Measurements from ENCODE around the gene WAC. TPM values are rescaled to one million over a fixed set of nuclear protein-coding genes. Genes with fewer than 3 reads are reported as not detected.
"Not testable (repeated sequence)": the region's sequence is repeated elsewhere in the genome, so short reads cannot be mapped to it uniquely, and the experiment has no call there.

Gene WAC
- total RNA-seq, 4 donors from 2014 or later = 165 to 189 (median 169) TPM

DNA sequence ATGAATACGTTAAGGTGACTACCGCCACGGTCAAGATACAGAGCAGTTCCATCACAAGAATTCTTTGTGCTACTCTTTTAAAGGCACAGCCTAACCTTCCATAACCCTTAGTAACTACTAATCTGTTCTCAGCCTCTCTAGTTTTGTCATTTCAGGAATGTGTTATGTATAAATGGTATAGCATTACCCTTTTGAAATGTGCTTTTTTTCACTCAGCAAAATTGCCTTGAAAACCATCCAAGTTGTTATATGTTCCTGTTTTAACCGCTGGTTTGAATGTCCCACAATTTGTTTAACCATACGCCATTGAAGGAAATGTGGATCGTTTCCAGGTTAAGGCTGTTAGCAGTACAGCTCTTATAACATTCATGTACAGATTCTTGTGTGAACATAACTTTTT is 32.0 kb downstream of the WAC start:
- Histone ChIP-seq H3K36me3 (peaks cover 0 to 4% of the 10 kb centered on the region in 2 donors), H3K4me1 (peaks cover 33 to 34% of the 10 kb centered on the region in 2 donors), H3K9me3 (no peaks in the 10 kb centered on the region), H3K27ac (no peak overlapping the region), H3K27me3 (no peaks in the 10 kb centered on the region), H3K4me3 (replicated peaks in 1 of 3) (no peak overlapping the region)
- TF ChIP-seq, protein P1, sequence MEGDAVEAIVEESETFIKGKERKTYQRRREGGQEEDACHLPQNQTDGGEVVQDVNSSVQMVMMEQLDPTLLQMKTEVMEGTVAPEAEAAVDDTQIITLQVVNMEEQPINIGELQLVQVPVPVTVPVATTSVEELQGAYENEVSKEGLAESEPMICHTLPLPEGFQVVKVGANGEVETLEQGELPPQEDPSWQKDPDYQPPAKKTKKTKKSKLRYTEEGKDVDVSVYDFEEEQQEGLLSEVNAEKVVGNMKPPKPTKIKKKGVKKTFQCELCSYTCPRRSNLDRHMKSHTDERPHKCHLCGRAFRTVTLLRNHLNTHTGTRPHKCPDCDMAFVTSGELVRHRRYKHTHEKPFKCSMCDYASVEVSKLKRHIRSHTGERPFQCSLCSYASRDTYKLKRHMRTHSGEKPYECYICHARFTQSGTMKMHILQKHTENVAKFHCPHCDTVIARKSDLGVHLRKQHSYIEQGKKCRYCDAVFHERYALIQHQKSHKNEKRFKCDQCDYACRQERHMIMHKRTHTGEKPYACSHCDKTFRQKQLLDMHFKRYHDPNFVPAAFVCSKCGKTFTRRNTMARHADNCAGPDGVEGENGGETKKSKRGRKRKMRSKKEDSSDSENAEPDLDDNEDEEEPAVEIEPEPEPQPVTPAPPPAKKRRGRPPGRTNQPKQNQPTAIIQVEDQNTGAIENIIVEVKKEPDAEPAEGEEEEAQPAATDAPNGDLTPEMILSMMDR (IDR thresholded peaks at IDR 0.05) = no peak
- TF ChIP-seq POLR2A (IDR thresholded peaks at IDR 0.05) = no peak
- WGBS, 2 donors = 34 to 42% methylated on average over 6 of the region's 6 CpGs
- no peak for DNase-seq
- intact Hi-C loops (cut with DNase I) = no loop called here

DNA sequence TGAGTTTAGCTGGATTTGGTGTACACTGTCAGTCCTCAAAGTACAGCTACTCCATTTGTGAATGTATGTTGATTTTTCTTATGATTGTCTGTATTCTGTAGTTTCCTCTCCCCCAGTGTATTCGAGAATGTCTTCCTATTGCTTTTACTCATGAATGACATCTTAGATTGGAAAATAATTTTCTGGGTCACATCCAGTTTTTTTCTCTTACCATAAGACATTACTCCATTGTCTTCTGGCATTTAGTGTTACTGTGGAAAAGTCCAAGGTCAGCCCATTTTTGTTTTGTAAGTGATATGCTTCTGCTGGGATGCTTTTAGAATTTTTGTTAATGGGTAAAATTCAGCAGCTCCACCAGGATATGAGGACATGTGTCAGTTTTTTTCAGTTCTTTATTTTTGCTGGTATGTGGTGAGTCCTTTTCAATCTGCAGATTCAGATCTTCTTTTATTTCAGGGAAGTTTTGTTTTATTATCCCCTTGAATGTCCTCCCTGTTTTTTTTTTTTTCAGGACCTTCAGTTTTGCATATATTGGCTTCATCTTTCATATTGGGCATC is 33.6 kb downstream of the WAC start:
- intact Hi-C loops (cut with DNase I) = no loop called here
- no peak for DNase-seq
- H3K4me1 ChIP-seq = peaks cover 33 to 40% of the 10 kb centered on the region in 2 donors
- no peak overlapping the region for H3K4me3 ChIP-seq (replicated peaks in 1 of 3)
- TF ChIP-seq, protein P1 (IDR thresholded peaks at IDR 0.05) = no peak
- no peak for TF ChIP-seq POLR2A (IDR thresholded peaks at IDR 0.05)
- peaks cover 0 to 2% of the 10 kb centered on the region in 2 donors for H3K36me3 ChIP-seq
- H3K9me3 ChIP-seq = no peaks in the 10 kb centered on the region
- H3K27me3 ChIP-seq = no peaks in the 10 kb centered on the region
- H3K27ac ChIP-seq = no peak overlapping the region
- WGBS, 2 donors = 38 to 62% methylated on average over 1 of the region's 1 CpG

DNA sequence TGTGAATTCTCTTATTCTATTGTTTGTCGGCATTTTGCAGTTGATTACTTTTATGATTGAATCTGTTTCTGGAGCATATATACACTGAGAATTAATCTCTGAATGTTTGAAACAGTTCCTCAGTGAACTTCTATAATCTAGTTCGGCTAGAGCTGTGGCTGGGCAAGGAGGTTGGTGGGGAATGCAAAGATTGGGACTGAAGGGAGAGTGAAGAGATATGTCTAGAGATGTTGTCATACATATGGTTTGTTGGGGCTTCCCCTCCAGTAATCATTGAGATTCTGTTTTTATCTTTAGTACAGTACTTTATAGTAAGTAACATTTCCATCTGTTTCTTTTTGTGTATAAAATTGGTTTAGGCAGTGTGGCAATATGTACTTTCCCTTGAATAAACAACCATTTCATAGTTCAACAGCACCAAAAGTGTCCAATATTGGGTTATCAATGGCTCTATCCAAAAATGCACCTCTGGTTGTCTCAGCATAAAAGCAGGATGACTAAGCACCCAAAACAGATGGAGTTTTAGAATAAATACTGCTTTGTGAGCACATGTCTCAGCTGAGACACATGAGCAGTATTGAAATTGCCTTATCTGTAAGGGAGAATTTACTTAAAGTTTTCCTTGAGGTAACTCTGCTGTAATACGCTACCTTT is 36.7 kb downstream of the WAC start:
- H3K27ac ChIP-seq = no peak overlapping the region
- TF ChIP-seq, protein P1 (IDR thresholded peaks at IDR 0.05) = no peak
- no peak for TF ChIP-seq POLR2A (IDR thresholded peaks at IDR 0.05)
- no peaks in the 10 kb centered on the region for H3K36me3 ChIP-seq
- H3K9me3 ChIP-seq = no peaks in the 10 kb centered on the region
- H3K4me3 ChIP-seq (replicated peaks in 1 of 3) = no peak overlapping the region
- intact Hi-C loops (cut with DNase I) = no loop called here
- no peaks in the 10 kb centered on the region for H3K27me3 ChIP-seq
- peaks cover 30 to 37% of the 10 kb centered on the region in 2 donors for H3K4me1 ChIP-seq
- DNase-seq = no peak
- WGBS, 2 donors = 42 to 95% methylated on average over 3 of the region's 3 CpGs

DNA sequence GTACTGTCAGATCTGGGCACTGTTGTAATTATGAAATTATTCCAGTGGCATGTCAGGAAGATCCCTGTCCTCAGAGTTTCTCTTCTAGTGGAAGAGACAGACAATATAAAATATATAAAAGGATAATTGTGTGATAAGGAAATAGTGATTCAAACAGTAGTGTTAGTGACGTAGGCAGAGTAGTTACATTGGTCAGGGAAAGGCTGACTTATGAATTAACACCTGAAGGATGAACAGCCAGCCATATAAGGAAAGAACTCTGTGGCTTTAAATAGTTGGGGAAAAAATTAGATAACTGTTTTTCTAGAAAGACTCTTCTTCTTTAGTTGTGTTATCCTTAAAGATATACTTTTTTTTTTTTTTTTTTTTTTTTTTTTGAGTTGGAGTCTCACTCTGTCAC is 37.7 kb downstream of the WAC start:
- Histone ChIP-seq H3K4me1 (peaks cover 23 to 31% of the 10 kb centered on the region in 2 donors), H3K4me3 (replicated peaks in 1 of 3) (no peak overlapping the region), H3K36me3 (no peaks in the 10 kb centered on the region), H3K27me3 (no peaks in the 10 kb centered on the region), H3K9me3 (no peaks in the 10 kb centered on the region), H3K27ac (no peak overlapping the region)
- intact Hi-C loops (cut with DNase I) = no loop called here
- no peak for TF ChIP-seq POLR2A (IDR thresholded peaks at IDR 0.05)
- TF ChIP-seq, protein P1 (IDR thresholded peaks at IDR 0.05) = no peak
- WGBS, 2 donors = 73 to 79% methylated on average over 1 of the region's 1 CpG
- no peak for DNase-seq

DNA sequence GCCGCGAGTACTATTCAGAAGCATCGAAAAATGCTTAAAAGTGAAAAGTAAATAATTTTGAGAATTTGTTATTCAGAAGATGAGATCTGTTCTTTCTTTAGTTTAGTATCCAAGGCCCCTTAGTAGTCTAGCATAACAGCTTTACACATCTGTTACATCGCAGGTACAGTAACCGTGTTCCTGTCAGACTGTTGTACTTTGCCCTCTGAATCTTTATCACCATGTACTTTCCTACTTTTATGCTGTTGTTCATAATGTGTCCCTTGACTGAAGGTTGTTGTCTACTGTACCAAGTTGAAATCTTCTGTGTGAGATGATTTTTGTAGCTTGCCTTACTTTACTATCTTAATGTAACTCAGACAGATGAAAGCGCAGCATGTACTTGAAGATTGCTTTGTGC is 38.3 kb downstream of the WAC start:
- Histone ChIP-seq H3K9me3 (no peaks in the 10 kb centered on the region), H3K4me1 (peaks cover 19 to 32% of the 10 kb centered on the region in 2 donors), H3K27me3 (no peaks in the 10 kb centered on the region), H3K4me3 (replicated peaks in 1 of 3) (no peak overlapping the region), H3K27ac (no peak overlapping the region), H3K36me3 (no peaks in the 10 kb centered on the region)
- no peak for DNase-seq
- intact Hi-C loops (cut with DNase I) = no loop called here
- TF ChIP-seq POLR2A (IDR thresholded peaks at IDR 0.05) = no peak
- TF ChIP-seq, protein P1 (IDR thresholded peaks at IDR 0.05) = no peak
- WGBS, 2 donors = 89 to 97% methylated on average over 6 of the region's 6 CpGs

DNA sequence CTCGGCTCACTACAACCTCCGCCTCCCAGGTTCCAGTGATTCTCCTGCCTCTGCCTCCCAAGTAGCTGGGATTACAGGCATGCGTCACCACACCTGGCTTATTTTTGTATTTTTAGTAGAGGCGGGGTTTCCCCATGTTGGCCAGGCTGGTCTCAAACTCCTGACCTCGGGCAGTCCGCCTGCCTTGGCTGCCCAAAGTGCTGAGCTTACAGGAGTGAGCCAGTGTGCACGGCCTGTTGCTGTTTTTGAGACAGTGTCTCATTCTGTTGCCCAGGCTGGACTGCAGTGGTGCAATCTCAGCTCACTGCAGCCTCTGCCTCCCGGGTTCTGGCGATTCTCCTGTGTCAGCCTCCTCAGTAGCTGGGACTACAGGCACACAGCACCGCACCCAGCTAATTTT is 41.3 kb downstream of the WAC start:
- H3K27ac ChIP-seq; H3K27me3 ChIP-seq; H3K36me3 ChIP-seq; intact Hi-C loops (cut with DNase I); DNase-seq; H3K4me3 ChIP-seq (replicated peaks in 1 of 3); H3K9me3 ChIP-seq: not testable (repeated sequence)
- H3K4me1 ChIP-seq = peaks cover 11 to 31% of the 10 kb centered on the region in 2 donors
- 95 to 98% methylated on average over 10 of the region's 10 CpGs for WGBS, 2 donors

All from thyroid gland (tissue), 4 donors.